ENCODE data around the gene CADM2. TPM values are rescaled to one million over a fixed set of nuclear protein-coding genes. Genes with fewer than 3 reads are reported as not detected.

Gene CADM2
- total RNA-seq, 1 experiment from 2014 or later: 0.47 TPM

GRCh38 chr3:85591451-85591850 is 632.7 kb downstream of the CADM2 start:
- no peak overlapping the region for H3K4me3 ChIP-seq (ENCODE audit: low read length)
- TF ChIP-seq EZH2phosphoT487 (IDR thresholded peaks at IDR 0.05; ENCODE audit: borderline replicate concordance, low read length) (no peak), EZH2 (IDR thresholded peaks at IDR 0.05; ENCODE audit: low read length, unreplicated experiment) (no peak), CTCF (conservative IDR thresholded peaks at IDR 0.05; ENCODE audit: low read depth, low read length) (no peak)
- H3K36me3 ChIP-seq (ENCODE audit: low read depth, low read length): no peaks in the 10 kb centered on the region
- H3K9me3 ChIP-seq (ENCODE audit: low read length): no peaks in the 10 kb centered on the region
- no peak overlapping the region for H2AFZ ChIP-seq (ENCODE audit: low read length)
- H3K27ac ChIP-seq (ENCODE audit: low read length): no peak overlapping the region
- H3K4me2 ChIP-seq (ENCODE audit: low read length): no peak overlapping the region
- ChIA-PET POLR2A (ENCODE audit: unreplicated experiment) (no interaction called here), CTCF (no interaction called here)
- no peak for DNase-seq
- H3K79me2 ChIP-seq (ENCODE audit: low read length): no peaks in the 10 kb centered on the region
- no peaks in the 10 kb centered on the region for H4K20me1 ChIP-seq (ENCODE audit: low read length)
- H3K27me3 ChIP-seq (ENCODE audit: low read length): no peaks in the 10 kb centered on the region
- no peak for ATAC-seq
- H3K9ac ChIP-seq (ENCODE audit: low read length): no peak overlapping the region
- intact Hi-C loops (cut with micrococcal nuclease): no loop called here
- H3K9me2 ChIP-seq (replicated peaks; ENCODE audit: low read length): no peaks in the 10 kb centered on the region
- H3K4me1 ChIP-seq (ENCODE audit: insufficient read depth, low read length): peaks cover 13% of the 10 kb centered on the region
- BruUV-seq (replicated peaks): no TSS peak
- H3F3A ChIP-seq (ENCODE audit: low read length, unreplicated experiment): no peaks in the 10 kb centered on the region

GRCh38 chr3:85592256-85592655 is 633.5 kb downstream of the CADM2 start:
- Histone ChIP-seq H4K20me1 (ENCODE audit: low read length) (no peaks in the 10 kb centered on the region), H3K9ac (ENCODE audit: low read length) (no peak overlapping the region), H3K9me3 (ENCODE audit: low read length) (no peaks in the 10 kb centered on the region), H3K27me3 (ENCODE audit: low read length) (no peaks in the 10 kb centered on the region), H3K9me2 (replicated peaks; ENCODE audit: low read length) (no peaks in the 10 kb centered on the region), H3F3A (ENCODE audit: low read length, unreplicated experiment) (no peaks in the 10 kb centered on the region), H3K27ac (ENCODE audit: low read length) (no peak overlapping the region), H2AFZ (ENCODE audit: low read length) (no peak overlapping the region), H3K4me1 (ENCODE audit: insufficient read depth, low read length) (peaks cover 13% of the 10 kb centered on the region), H3K4me3 (ENCODE audit: low read length) (no peak overlapping the region), H3K79me2 (ENCODE audit: low read length) (no peaks in the 10 kb centered on the region), H3K4me2 (ENCODE audit: low read length) (no peak overlapping the region), H3K36me3 (ENCODE audit: low read depth, low read length) (no peaks in the 10 kb centered on the region)
- intact Hi-C loops (cut with micrococcal nuclease): no loop called here
- BruUV-seq (replicated peaks): no TSS peak
- DNase-seq (no peak), ATAC-seq (no peak)
- ChIA-PET POLR2A (ENCODE audit: unreplicated experiment) (no interaction called here), CTCF (no interaction called here)
- TF ChIP-seq EZH2phosphoT487 (IDR thresholded peaks at IDR 0.05; ENCODE audit: borderline replicate concordance, low read length) (no peak), CTCF (conservative IDR thresholded peaks at IDR 0.05; ENCODE audit: low read depth, low read length) (no peak)

GRCh38 chr3:85594676-85595075 is 635.9 kb downstream of the CADM2 start:
- Histone ChIP-seq H3K36me3 (ENCODE audit: low read depth, low read length) (no peaks in the 10 kb centered on the region), H3K9me2 (replicated peaks; ENCODE audit: low read length) (no peaks in the 10 kb centered on the region), H3K27ac (ENCODE audit: low read length) (no peak overlapping the region), H4K20me1 (ENCODE audit: low read length) (no peaks in the 10 kb centered on the region), H3K4me1 (ENCODE audit: insufficient read depth, low read length) (peaks cover 13% of the 10 kb centered on the region), H2AFZ (ENCODE audit: low read length) (no peak overlapping the region), H3K79me2 (ENCODE audit: low read length) (no peaks in the 10 kb centered on the region), H3K4me3 (ENCODE audit: low read length) (no peak overlapping the region), H3F3A (ENCODE audit: low read length, unreplicated experiment) (no peaks in the 10 kb centered on the region), H3K27me3 (ENCODE audit: low read length) (no peaks in the 10 kb centered on the region), H3K9me3 (ENCODE audit: low read length) (no peaks in the 10 kb centered on the region), H3K9ac (ENCODE audit: low read length) (no peak overlapping the region), H3K4me2 (ENCODE audit: low read length) (no peak overlapping the region)
- CTCF ChIA-PET: no interaction called here
- TF ChIP-seq CTCF (conservative IDR thresholded peaks at IDR 0.05; ENCODE audit: low read depth, low read length) (no peak), EZH2phosphoT487 (IDR thresholded peaks at IDR 0.05; ENCODE audit: borderline replicate concordance, low read length) (no peak), EZH2 (IDR thresholded peaks at IDR 0.05; ENCODE audit: low read length, unreplicated experiment) (no peak)
- ATAC-seq (peak; percentile 79), DNase-seq (peak; percentile 18)
- BruUV-seq (replicated peaks): no TSS peak
- POLR2A ChIA-PET (ENCODE audit: unreplicated experiment): interaction anchor here (0.6 to 0.7 kb wide), 2 partner anchors 34 to 180 kb away, joined by 3 to 4 read pairs; no protein-coding TSS in a partner anchor
- intact Hi-C loops (cut with micrococcal nuclease): no loop called here
